ENCODE measurements around the gene POPDC2. TPM values are rescaled to one million over a fixed set of nuclear protein-coding genes. Genes with fewer than 3 reads are reported as not detected.

POPDC2 gene
- total and polyA plus RNA-seq, 10 of the 15 experiments (the other 5 are each of a cell fraction or from before 2014, with no cell fraction given), result 1.8 to 12.7 (median 3.5) TPM

DNA sequence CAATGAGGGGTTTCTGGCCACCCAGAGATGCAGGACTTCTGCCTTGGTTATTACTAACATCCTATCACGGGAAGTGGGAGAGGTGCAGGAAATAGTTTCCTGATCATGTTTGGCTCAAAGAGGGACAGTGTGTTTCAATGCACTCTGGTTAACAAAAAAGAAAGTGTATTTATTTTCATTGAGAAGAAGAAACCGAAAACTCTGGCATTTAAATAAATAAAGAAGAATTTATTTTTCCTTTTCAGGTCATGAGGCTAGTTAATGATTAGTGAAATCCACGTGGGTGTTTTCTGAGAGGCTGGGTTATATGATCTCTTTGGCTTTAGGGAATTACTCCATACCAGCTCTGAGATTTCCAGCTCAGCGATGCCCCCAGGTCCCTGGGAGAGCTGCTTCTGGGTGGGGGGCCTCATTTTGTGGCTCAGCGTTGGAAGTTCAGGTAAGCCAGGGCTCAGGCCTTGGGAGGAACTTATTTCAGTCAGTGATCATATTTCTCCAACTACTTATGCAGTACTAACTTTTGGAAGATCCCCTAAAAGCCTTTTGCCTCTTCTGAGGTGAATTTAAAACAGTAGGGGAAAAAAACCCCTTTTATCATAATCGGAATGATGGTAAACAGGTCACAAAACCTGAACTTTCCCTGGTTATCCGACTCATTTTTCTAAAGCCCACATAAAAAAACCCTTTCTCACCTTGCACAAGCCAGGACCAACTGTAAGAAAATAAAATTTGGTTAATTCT, 62.7 kb downstream of the POPDC2 start, which contains the start of gene PLA1A (continued):
- TF ChIP-seq LARP7 (IDR thresholded peaks at IDR 0.05), result no peak
- TF ChIP-seq NR2C1 (IDR thresholded peaks at IDR 0.05), result no peak
- TF ChIP-seq, protein P1, sequence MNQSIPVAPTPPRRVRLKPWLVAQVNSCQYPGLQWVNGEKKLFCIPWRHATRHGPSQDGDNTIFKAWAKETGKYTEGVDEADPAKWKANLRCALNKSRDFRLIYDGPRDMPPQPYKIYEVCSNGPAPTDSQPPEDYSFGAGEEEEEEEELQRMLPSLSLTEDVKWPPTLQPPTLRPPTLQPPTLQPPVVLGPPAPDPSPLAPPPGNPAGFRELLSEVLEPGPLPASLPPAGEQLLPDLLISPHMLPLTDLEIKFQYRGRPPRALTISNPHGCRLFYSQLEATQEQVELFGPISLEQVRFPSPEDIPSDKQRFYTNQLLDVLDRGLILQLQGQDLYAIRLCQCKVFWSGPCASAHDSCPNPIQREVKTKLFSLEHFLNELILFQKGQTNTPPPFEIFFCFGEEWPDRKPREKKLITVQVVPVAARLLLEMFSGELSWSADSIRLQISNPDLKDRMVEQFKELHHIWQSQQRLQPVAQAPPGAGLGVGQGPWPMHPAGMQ (IDR thresholded peaks at IDR 0.05; ENCODE audit: borderline replicate concordance), result no peak
- no peak for TF ChIP-seq POLR2AphosphoS2 (IDR thresholded peaks at IDR 0.05; ENCODE audit: low read depth, low read length)
- 0 out of 2 replicates have a peak, but pooled peaks have one; percentile 32 for TF ChIP-seq SPI1 (IDR thresholded peaks at IDR 0.05; ENCODE audit: borderline replicate concordance, insufficient read depth, low read depth, low read length)
- no peak for TF ChIP-seq EZH2 (IDR thresholded peaks at IDR 0.05; ENCODE audit: borderline replicate concordance, control insufficient read depth, low read depth, low read length)
- TF ChIP-seq, protein P2, sequence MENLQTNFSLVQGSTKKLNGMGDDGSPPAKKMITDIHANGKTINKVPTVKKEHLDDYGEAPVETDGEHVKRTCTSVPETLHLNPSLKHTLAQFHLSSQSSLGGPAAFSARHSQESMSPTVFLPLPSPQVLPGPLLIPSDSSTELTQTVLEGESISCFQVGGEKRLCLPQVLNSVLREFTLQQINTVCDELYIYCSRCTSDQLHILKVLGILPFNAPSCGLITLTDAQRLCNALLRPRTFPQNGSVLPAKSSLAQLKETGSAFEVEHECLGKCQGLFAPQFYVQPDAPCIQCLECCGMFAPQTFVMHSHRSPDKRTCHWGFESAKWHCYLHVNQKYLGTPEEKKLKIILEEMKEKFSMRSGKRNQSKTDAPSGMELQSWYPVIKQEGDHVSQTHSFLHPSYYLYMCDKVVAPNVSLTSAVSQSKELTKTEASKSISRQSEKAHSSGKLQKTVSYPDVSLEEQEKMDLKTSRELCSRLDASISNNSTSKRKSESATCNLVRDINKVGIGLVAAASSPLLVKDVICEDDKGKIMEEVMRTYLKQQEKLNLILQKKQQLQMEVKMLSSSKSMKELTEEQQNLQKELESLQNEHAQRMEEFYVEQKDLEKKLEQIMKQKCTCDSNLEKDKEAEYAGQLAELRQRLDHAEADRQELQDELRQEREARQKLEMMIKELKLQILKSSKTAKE (IDR thresholded peaks at IDR 0.05; ENCODE audit: low read depth, poor library complexity, severe bottlenecking), result no peak
- TF ChIP-seq, protein P3, sequence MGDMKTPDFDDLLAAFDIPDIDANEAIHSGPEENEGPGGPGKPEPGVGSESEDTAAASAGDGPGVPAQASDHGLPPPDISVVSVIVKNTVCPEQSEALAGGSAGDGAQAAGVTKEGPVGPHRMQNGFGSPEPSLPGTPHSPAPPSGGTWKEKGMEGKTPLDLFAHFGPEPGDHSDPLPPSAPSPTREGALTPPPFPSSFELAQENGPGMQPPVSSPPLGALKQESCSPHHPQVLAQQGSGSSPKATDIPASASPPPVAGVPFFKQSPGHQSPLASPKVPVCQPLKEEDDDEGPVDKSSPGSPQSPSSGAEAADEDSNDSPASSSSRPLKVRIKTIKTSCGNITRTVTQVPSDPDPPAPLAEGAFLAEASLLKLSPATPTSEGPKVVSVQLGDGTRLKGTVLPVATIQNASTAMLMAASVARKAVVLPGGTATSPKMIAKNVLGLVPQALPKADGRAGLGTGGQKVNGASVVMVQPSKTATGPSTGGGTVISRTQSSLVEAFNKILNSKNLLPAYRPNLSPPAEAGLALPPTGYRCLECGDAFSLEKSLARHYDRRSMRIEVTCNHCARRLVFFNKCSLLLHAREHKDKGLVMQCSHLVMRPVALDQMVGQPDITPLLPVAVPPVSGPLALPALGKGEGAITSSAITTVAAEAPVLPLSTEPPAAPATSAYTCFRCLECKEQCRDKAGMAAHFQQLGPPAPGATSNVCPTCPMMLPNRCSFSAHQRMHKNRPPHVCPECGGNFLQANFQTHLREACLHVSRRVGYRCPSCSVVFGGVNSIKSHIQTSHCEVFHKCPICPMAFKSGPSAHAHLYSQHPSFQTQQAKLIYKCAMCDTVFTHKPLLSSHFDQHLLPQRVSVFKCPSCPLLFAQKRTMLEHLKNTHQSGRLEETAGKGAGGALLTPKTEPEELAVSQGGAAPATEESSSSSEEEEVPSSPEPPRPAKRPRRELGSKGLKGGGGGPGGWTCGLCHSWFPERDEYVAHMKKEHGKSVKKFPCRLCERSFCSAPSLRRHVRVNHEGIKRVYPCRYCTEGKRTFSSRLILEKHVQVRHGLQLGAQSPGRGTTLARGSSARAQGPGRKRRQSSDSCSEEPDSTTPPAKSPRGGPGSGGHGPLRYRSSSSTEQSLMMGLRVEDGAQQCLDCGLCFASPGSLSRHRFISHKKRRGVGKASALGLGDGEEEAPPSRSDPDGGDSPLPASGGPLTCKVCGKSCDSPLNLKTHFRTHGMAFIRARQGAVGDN (IDR thresholded peaks at IDR 0.05), result 0 out of 2 replicates have a peak, but pooled peaks have one; percentile 10
- 0 out of 2 replicates have a peak, but pooled peaks have one; percentile 19 for TF ChIP-seq TBL1XR1 (IDR thresholded peaks at IDR 0.05; ENCODE audit: low read depth, low read length)
- TF ChIP-seq RELA (IDR thresholded peaks at IDR 0.05; ENCODE audit: borderline replicate concordance, partially characterized antibody), result peak; percentile 56
- TF ChIP-seq STAT3 (IDR thresholded peaks at IDR 0.05; ENCODE audit: low read depth, low read length), result no peak
- 0 out of 2 replicates have a peak, but pooled peaks have one; percentile 32 for TF ChIP-seq FOXM1 (IDR thresholded peaks at IDR 0.05; ENCODE audit: low read depth, low read length)
- no peak for TF ChIP-seq MEF2B (IDR thresholded peaks at IDR 0.05; ENCODE audit: partially characterized antibody, poor library complexity, severe bottlenecking)
- TF ChIP-seq RAD51 (IDR thresholded peaks at IDR 0.05), result peak; percentile 72
- TF ChIP-seq EED (IDR thresholded peaks at IDR 0.05; ENCODE audit: low read depth), result no peak; the same call in 1 of the 2 replicates
- TF ChIP-seq NR2F1 (conservative IDR thresholded peaks at IDR 0.05), result peak; percentile 85; the same call in 1 of the 2 replicates
- TF ChIP-seq NFIC (IDR thresholded peaks at IDR 0.05; ENCODE audit: low read depth, low read length), result no peak; the same call in 1 of the 2 replicates
- TF ChIP-seq MTA3 (IDR thresholded peaks at IDR 0.05; ENCODE audit: borderline replicate concordance, low read length), result peak; percentile 65; the same call in 1 of the 2 replicates
- no peak for TF ChIP-seq BCL11A (IDR thresholded peaks at IDR 0.05; ENCODE audit: low read depth, low read length)
- TF ChIP-seq, protein P4, sequence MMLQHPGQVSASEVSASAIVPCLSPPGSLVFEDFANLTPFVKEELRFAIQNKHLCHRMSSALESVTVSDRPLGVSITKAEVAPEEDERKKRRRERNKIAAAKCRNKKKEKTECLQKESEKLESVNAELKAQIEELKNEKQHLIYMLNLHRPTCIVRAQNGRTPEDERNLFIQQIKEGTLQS (IDR thresholded peaks at IDR 0.05; ENCODE audit: borderline replicate concordance, extremely low read depth, low read depth, low read length), result no peak
- no peak for TF ChIP-seq KAT2A (conservative IDR thresholded peaks at IDR 0.05; ENCODE audit: control insufficient read depth, low read depth, low read length)
- TF ChIP-seq CEBPB (IDR thresholded peaks at IDR 0.05; ENCODE audit: borderline replicate concordance in 1 of 2, low read depth in 2 of 2, low read length in 2 of 2), result no peak
